T-helper 1 cell (primary cell): ENCODE results near the gene TOMM70.

ENCODE experiments used
- DNase-seq, 5 donors: peaks; one replicate each; pipeline ENCODE4 v3.0.0-alpha.2; 2012 to 2020

The TOMM70 gene

DNA sequence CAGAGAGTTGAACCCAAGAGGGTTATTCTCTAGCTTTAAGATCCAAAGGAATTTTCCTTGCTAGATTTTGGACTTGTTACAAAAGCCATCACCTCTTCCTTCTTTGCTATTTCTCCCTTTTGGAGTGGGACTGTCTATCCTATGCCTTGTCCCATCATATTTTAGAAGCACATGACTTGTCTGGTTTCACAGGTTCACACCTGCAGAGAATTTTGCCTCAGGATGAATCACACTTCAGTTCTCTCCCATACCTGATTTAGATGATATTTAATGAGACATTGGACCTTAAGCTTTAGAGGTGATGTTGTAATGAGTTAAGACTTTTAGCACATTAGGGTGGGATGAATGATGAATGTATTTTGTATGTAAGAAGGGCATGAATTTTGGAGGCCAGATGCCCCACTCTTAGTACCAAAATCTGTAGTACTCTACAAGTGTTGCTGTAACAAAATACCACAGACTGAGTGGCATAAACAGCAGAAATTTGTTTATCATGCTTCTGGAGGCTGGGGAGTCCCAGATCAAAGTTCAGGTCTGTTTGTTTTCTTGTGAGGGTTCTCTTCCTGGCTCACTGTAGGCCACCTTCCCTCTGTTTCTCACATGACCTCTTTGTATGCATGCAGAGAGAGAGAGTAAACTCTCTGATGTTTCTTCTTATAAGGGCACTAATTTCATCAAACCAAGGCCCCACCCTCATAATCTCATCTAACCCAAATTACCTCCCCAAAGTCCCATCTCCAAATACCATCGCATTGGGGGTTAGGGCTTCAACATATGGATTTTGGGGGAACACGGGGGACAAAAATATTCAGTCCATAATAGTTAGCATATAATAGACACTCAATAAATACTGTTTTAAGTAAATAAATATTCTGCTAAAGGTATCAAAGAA is 10.4 kb upstream of the TOMM70 start:
- DNase-seq: no peak

DNA sequence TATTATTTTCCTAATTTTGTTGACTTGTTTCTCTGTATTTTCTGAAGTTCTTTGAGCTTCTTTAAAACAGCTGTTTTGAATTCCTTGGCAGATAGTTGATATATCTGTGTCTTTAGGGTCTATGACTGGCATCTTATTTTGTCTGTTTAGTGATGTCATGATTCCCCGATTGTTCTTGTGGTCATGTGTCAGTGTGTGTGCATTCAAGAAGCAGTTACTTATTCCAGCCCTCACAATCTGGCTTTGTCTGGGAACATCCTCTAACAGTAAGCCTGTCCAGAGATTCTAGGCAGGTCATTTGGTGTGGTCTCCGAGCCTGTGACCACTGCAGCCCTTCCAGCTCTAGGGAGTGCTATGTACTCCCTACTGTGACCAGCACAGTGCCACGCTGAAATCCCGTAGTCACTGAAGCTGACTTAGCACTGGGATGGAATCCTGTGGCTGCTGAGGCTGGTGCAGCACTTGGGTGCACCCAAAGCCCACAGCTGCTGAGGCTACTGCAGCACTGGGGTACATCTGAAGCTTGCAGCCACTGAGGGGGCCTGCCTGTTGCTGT is 7.2 kb upstream of the TOMM70 start:
- no peak for DNase-seq

DNA sequence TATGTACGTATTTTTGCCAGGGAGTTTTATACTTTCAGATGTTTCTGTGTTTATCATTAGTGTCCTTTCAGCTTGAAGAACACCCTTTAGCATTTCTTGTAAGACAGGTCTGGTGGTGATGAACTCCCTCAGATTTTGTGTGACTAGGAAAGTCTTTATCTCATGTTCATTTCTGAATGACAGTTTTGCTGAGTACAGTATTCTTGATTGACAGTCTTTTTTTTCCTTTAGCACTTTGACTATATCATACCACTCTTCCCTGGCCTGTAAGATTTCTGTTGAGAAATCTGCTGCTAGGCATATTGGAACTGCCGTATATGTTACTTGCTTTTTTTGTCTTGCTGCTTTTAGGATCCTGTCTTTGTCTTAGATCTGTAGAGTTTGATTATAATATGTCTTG is 6.3 kb upstream of the TOMM70 start:
- DNase-seq: no peak

DNA sequence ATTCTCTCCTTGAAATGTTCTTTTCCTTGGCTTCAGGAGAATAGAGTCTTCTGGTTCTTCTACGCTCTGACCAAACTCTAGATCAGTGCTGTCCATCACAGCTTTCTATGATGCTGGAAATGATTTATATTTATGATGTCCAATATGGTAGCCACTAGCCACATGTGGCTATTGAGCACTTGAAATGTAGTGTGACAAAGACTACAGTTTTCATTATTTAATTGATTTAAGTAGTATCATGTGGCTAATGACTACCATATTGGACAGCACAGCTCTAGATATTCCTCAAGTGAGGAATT is 3.3 kb upstream of the TOMM70 start:
- no peak for DNase-seq

DNA sequence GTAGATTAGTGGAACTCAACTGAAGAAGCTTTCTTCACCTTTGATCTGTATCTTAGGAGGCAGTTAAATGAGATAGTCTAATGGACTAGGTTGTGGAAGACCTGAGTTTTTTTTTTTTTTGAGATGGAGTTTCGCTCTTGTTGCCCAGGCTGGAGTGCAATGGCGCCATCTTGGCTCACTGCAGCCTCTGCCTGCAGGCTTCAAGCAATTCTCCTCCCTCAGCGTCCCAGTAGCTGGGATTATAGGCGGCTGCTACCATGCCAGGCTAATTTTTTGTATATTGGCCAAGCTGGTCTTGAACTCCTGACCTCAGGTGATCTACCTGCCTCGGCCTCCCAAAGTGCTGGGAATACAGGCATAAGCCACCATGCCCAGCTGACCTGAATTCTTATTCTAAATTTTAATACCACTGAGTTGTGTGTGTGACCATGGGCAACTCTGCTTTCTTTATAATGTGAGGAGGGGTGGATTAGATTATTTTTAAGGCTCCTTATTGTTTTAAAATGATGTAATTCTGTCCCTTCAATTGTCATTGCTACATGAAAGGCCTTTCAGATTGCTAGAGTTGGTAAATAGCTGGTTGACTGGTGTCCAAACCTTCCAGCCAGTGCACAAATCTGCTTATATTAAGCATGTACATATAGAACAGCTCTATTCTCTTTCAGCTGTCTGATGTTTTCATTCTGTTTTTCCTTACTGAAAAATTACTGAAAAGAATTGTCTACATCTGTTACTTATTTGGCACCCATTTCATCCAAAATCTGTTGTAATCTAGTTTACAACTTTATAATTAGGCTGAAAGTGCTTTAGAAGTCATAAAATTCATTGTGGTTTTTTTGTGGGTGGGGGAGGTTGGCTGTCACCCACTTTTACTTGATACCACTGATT is 2.7 kb upstream of the TOMM70 start:
- DNase-seq: no peak

DNA sequence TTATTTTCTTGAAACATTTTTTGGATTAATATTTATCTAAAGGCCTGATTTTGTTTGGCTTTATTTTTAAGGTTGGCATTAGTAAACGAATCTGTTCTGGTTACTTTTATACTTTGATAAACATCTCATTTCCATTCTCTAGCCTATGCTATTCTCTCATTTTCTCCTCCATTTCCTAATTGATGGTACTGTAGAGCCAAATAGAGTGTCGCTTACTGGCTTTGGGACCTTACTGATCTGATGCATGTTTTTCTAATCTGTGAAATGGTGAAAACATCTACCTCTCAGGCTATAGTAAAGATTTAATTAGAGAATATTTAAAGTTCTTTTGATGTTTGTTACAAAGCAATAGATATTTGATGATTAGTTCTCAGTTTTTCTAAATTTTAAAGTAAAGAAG is 2.0 kb upstream of the TOMM70 start:
- DNase-seq: no peak

DNA sequence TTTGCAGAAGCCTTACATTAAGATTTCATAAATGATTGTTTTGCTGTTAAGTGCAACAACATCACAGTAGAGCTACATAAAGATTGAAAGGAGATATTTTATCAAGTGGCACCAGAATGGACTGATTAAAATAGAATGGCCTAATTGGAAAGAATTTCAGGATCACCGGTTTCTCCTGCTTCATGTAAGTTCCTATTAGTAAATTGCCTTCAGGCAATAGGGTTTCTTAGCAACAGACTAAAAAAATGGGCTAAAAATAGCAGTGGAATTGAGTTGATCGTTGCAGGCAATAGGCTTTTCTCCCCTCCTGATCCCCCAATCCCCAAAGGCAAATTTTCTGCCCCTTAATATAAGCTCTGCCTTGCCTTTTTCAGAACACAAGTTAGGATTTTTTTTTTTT is 1.4 kb upstream of the TOMM70 start:
- DNase-seq: no peak

DNA sequence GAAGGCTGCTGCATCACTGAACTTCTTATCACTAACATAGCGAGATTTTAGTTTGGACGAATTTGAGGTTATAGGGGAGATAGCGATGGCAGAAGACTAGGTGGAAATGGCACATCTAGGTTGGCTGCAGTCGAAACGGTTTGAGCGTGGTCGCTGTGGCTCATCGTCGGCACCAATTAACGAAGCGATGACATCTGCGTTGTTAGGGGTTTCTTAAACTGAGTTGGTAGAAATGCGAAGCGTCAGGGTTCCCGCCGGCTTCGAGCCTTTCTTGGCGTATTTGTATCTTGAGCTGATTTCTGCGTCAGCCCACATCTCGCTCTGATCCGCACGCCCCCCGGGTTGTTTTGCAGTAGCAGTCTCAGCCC is 769 bp upstream of the TOMM70 start:
- DNase-seq: peak in 4 of 5 donors; percentile 15 to 46 (median 31)

DNA sequence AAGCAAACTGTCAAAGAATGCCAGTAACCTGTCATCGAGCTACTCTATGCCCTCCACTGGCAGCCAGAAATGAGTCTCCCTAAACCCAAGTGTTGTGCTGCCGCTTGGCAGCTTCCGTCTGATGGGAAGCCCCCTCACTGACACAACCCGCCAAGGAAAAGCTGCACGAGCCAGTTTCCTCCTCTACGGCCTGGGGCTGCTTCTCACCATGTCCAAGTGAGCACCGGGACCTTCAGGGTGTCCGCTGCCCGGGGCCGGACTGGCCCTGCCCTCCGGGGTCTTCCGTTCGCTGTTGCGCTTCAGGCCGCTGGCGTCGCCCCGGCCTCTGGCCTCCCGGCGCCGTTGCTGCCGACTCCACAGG is 490 bp downstream of the TOMM70 start:
- peak; percentile 8 to 65 (median 18) for DNase-seq

DNA sequence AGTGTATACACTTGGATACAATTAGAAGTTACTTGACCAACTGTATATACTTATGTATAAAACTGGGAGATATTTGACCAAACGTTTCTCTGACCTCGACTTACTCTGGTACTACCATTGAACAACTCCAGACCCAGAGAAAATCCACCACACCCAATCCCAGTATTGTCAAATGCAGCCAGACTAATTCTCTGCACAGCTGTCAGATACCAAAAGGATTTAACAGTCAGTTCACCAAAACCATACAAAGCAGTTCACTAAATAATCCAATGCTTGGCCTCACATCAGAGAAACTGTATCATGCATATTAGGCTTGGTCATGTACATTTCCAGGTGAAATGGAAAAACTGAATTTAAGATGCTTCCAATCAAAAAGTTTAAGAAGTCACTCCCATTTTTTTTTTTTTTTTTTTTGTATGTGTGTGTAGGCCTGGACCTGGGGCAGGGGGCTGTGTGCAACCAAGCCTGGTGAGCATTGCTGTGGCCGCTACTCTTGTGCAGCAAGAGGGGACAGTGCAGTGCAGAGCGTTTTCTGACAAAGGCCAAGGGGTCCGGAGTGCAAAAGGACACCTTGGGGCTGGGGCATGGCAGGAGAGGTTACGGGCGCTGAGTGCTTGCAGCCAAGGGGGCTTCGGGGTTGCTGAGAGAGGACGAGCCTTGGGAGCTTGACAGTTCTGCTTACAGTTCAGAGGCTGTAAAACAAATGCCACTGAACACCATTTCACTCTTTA is 1.4 kb downstream of the TOMM70 start:
- DNase-seq: no peak

DNA sequence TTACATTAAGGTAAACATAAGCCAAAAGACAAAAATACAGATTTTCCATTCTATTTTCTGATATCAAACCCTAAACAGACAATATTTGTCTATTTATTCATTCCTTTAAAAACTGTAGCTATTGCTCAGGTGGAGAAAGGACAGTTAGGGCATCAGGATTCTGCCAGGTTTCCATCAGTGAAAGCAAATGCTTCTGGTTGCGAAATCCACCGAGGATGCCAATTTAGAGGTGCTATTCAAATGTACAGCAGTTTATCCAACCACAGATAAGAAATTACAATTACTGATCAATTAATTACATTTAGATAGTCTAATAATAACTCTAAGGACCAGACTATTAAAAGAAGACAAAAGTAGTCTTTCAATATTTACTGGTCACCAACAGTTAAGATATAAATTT is 3.9 kb downstream of the TOMM70 start:
- no peak for DNase-seq

DNA sequence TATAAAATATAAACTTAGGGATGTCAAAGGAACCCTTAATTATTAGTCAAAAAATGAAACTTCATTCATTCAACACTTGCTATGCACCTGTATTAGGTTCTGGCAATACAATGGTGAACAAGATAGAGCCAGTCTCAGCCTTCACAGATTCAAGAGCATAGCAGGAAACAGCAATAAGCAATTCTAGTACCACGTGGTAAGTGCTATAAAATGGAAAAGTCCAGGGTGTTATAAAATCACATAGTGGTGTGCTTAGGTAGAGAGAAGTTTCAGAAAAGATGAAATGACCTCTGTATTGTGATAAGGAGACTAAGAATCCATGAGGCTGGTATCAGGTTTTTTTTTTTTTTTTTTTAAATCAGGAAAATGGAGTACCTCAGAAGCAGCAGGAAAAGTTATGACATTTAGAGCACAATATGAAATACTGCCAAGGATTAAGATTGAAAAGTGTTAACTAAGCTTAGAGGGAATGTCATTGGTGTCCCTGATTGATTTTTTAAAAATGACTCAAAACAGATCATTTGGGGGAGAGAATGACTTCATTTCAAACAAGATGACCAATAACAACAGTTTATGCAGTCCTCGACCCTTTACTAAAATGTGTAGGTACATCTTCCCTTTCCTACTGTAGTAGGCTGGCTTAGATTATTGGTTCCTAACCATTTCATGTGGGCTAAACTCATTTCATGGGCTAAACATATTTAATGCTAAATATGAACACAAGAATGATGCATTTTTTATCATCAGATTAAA is 5.0 kb downstream of the TOMM70 start:
- DNase-seq: no peak

DNA sequence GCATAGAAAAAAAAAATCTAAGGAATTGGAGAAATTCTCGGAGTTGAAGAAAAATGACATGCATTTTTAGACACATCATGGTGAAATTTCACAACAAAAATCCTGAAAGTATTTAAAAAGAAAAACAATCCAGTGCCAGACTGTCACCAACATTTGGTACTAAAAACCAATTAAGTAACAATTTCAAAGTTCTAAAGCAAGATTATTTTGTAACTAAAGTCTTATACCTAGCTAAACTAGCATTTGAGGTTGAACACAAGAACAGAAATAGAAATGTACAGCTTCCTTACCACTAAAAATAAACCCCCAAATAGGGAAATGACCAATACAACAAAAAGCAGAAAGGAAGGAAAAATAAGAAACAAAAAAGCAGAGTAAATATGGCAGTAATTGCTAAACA is 11.9 kb downstream of the TOMM70 start:
- DNase-seq: no peak

DNA sequence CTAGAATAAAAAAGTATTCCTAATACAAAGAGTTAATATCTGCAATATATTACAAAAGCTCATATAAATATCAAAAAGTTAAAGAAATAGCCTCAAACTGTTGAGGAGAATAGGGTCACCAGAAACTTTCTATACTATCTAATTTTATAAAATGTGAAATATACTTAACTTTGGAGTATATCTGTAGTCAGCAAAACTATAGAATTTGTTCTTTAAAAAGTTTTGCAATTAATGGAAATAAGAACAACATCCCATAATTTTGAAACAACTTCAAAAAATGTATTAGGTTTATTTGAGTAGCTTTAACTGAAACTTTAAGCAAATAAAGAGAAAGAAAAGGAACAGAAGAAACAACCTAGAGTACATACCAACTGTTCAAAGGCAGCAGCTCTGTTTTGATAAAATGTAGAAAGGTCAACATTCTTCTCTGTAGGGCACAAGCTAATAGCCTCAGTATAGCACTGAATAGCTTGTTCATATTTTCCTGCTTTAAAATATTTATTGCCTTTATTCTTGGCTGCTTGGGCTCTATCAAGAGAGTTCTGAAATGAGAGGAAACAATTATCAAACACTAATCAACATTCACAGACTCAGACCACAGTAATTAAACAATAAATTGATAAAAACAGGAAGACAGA is 14.3 kb downstream of the TOMM70 start:
- DNase-seq: no peak

DNA sequence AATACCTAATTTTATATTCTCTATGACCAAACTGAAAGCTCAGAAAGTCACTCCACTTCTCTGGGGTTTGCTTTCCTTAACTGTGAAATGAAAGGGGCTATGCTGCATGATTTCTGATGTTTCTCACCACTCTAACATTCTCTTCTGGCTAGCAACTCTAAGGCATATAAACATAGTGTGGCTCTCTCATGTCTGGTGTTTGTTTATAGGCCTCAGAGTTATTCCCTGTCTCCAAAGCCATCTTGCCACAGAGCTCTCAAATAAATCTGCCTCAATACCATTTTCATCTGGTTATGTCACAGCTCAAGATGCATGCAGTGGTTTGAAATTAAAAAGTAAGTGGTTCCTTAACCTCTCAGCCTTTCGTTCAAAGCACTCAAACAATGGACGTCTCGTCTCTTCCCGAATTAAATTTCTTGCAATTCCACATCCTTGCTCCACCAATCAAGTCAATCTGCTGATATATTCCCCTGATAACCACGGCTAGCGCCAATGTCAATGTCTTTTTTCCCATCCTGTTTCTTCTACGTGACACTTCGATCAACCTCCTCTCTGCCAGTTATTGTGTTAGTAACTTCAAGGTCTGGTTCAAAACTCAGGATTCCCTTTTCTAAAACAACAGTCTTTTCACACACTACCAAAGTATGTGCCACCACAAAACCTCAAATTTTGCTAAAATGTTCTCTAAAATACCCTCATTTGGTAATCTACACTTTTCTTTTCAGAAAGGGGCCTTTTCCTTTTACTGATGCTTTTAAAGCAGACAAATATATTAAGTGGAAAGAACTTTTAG is 16.0 kb downstream of the TOMM70 start:
- no peak for DNase-seq

DNA sequence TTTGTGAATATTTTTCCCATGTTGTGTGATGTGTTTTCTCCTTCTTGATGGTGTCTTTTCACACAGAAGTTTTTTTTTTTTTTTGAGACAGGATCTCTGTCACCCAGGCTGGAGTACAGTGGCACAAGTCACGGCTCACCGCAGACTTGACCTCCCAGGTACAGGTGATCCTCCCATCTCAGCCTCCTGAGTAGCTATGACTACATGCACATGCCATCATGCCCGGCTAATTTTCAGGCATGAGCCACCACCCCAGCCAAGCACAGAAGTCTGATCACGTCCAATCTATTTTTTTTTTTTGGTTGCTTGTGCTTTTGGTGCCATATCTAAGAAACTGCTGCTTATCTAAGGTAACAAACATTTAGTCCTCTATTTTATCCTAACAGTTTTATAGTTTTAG is 24.6 kb downstream of the TOMM70 start:
- no peak for DNase-seq

DNA sequence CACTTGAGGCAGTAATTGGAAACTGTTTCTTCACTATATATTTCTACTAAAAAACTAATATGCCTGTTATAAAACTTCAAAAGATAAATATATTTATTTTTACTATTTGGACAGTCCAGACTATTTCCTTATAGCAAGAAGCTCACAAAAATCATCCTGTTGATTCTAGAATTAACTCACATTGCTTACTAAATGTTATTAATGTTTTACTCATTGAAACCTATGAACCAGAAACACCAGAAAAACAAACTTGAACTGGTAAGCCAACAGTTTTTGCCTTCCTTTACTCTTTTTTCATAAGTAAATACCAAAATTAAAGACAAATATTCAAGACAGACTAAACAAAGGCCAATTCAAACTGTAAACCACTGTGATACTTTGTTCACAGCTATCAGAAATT is 26.4 kb downstream of the TOMM70 start:
- DNase-seq: no peak

DNA sequence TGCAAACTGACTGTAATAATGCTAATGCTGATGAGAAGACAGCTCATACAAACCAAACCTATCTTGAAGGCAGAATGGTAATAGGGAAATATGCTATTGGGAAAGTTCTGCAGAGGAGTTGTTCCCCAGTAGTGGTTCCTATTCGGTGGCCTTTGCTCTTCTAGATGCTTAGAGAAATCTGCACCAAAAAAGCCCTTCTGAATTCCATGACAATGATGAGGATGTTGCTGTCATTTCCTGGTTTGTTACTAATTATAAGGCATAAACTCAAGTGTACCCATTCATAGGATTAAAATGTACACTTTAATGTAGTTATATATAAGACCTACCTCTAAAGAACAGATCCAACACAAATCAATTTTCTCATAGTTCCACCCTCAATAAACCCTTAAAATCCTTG is 30.1 kb downstream of the TOMM70 start:
- no peak for DNase-seq

DNA sequence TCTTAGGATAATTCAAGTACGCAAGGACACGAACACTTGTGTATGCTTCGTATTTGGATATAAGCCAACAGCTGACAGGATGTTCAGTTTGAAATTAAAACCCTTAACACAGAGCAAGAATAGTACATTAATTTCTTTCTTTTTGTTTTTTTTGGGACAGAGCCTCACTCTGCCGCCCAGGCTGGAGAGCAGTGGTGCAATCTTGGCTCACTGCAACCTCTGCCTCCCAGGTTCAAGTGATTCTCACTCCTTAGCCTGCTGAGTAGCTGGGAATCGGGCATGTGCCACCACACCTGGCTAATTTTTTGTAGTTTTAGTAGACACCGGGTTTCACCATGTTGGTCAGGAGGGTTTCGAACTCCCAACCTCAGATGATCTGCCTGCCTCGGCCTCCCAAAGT is 32.4 kb downstream of the TOMM70 start:
- no peak for DNase-seq

DNA sequence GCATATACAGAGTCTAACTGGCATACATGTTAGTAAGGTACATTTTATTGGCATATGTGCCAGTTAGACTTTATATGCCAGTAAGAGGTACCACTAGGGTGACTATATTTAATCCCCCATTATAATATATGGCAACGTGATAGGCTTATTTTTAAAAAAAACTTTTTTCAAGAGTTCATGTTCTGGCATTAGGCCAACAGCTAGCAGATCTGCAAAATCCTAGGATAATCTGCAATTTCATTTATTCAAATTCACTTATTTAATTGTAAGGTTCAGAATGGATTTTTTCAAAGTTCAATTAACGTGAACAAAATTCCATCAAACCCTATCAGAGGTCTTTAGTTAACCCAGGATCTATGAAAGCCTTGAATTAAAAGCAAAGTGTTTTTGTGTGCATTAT is 34.5 kb downstream of the TOMM70 start:
- no peak for DNase-seq

DNA sequence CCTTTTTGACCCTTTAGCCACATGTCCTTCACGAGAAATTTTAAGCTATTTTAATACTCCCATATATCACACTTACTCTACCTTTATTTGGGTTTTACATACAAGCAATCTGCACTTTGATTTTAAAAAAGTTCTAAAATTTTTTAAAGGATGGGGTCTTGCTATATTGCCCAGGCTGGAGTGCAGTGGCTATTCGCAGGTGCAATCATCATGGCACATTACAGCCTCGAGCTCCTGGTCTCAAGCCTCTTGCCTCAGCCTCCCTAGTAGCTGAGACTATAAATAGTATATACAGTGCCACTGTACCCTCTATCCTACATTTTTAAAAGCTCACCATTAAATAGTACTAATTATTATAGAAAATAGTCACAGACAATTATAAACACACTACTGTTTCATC is 36.5 kb downstream of the TOMM70 start:
- no peak for DNase-seq
